Adrenal gland (tissue), 5 donors: Measurements from ENCODE around the gene UROD.

Experiments used
- POLR2A ChIP-seq, 2 donors: fragments of 450-650 bp; IDR thresholded peaks; one replicate each; pipeline ENCODE4 v1.6.1; 2017; ENCODE audit warnings: antibody characterized with exemption in 2 of 2, mild to moderate bottlenecking in 2 of 2, moderate library complexity in 1 of 2
- TF ChIP-seq, protein P1 (sequence below), 6 experiments: fragments of 450-650 bp in 4 of 6; fragments of 200-600 bp in 2 of 6; sonication (generic) in 1 of 6; IDR thresholded peaks; 1 replicate in 5 of 6; 2 replicates in 1 of 6; pipeline versions ENCODE4 v1.5.1 to v1.8.0; 2016 to 2021; ENCODE audit warnings: antibody characterized with exemption in 6 of 6, mild to moderate bottlenecking in 2 of 6, moderate library complexity in 1 of 6
- donor health status: DM: no; HTN: no; CAD: no.

DNA sequence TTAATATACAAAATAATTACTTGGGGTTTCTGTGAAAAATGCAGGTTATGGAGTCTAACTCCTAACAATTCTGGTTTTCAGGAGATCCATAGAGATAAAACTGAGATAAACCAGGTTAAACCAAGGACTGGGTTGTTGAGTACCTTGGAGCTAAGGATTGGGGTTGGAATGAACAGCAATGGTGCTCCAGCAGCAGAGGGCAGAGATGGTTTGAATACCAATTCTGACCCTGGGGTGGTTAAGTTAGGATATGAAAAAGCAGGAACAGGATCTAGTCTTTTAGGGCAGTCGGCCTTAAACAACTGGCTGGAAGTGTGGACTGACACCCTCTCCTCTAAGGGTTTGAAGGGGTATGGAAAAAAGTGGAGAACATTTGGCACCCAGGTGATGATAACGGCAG lies 53.0 kb downstream of the UROD start:
- TF ChIP-seq, protein P1, sequence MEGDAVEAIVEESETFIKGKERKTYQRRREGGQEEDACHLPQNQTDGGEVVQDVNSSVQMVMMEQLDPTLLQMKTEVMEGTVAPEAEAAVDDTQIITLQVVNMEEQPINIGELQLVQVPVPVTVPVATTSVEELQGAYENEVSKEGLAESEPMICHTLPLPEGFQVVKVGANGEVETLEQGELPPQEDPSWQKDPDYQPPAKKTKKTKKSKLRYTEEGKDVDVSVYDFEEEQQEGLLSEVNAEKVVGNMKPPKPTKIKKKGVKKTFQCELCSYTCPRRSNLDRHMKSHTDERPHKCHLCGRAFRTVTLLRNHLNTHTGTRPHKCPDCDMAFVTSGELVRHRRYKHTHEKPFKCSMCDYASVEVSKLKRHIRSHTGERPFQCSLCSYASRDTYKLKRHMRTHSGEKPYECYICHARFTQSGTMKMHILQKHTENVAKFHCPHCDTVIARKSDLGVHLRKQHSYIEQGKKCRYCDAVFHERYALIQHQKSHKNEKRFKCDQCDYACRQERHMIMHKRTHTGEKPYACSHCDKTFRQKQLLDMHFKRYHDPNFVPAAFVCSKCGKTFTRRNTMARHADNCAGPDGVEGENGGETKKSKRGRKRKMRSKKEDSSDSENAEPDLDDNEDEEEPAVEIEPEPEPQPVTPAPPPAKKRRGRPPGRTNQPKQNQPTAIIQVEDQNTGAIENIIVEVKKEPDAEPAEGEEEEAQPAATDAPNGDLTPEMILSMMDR (IDR thresholded peaks at IDR 0.05): no peak
- TF ChIP-seq POLR2A (IDR thresholded peaks at IDR 0.05): no peak
